Neutrophil (primary cell): ENCODE data around the gene CLPSL1.

Experiments
- H3K27ac ChIP-seq: fragments of 200-600 bp; sonication (generic); 2 replicates; pipeline ENCODE4 v1.5.1; 2016; ENCODE audit warnings: mild to moderate bottlenecking, moderate library complexity
- H3K27me3 ChIP-seq: fragments of 200-600 bp; sonication (generic); 2 replicates; pipeline ENCODE4 v1.6.0; 2016; ENCODE audit warnings: mild to moderate bottlenecking
- H3K36me3 ChIP-seq: fragments of 200-600 bp; sonication (generic); 2 replicates; pipeline ENCODE4 v1.5.1; 2017
- H3K4me1 ChIP-seq, 2 experiments: fragments of 200-600 bp in 1 of 2; sonication (generic) in 1 of 2; 1 replicate in 1 of 2; 2 replicates in 1 of 2; pipeline versions ENCODE4 v1.5.1 to v1.6.1; 2013 to 2016; ENCODE audit warnings: low read depth in 1 of 2, low read length in 1 of 2, mild to moderate bottlenecking in 1 of 2, moderate library complexity in 1 of 2; ENCODE audit not compliant: control insufficient read depth in 1 of 2, insufficient read depth in 1 of 2
- H3K4me3 ChIP-seq, 2 experiments: fragments of 200-600 bp in 1 of 2; sonication (generic) in 1 of 2; 1 replicate in 1 of 2; 2 replicates in 1 of 2; pipeline ENCODE4 v1.5.1; 2013 to 2016; ENCODE audit warnings: low read depth in 1 of 2, low read length in 1 of 2, mild to moderate bottlenecking in 1 of 2, moderate library complexity in 1 of 2
- H3K9me3 ChIP-seq: fragments of 200-600 bp; sonication (generic); 2 replicates; pipeline ENCODE4 v1.5.1; 2016
- CTCF ChIP-seq: fragments of 200-600 bp; sonication (generic); IDR thresholded peaks from 2 replicates; pipeline ENCODE4 v1.5.1; 2016; ENCODE audit warnings: antibody characterized with exemption

CLPSL1 gene

GRCh38 chr6:35777356-35778102 is 3.3 kb upstream of the CLPSL1 start:
- Histone ChIP-seq H3K4me3 (no peak overlapping the region), H3K4me1 (peaks cover 9 to 10% of the 10 kb centered on the region in 2 experiments), H3K27ac (no peak overlapping the region), H3K27me3 (peaks cover 19% of the 10 kb centered on the region), H3K9me3 (no peaks in the 10 kb centered on the region), H3K36me3 (no peaks in the 10 kb centered on the region)
- no peak for TF ChIP-seq CTCF

- Histone ChIP-seq H3K27ac (no peak overlapping the region), H3K4me1 (peaks cover 9 to 10% of the 10 kb centered on the region in 2 experiments), H3K9me3 (no peaks in the 10 kb centered on the region), H3K27me3 (peaks cover 19% of the 10 kb centered on the region), H3K4me3 (no peak overlapping the region), H3K36me3 (no peaks in the 10 kb centered on the region)
- TF ChIP-seq CTCF: no peak
Measured at GRCh38 chr6:35778437-35778836, 2.4 kb upstream of the CLPSL1 start.

GRCh38 chr6:35781290-35781689 is 471 bp downstream of the CLPSL1 start:
- H3K27me3 ChIP-seq: peaks cover 30% of the 10 kb centered on the region
- H3K4me3 ChIP-seq: no peak overlapping the region
- H3K4me1 ChIP-seq: peaks cover 5 to 6% of the 10 kb centered on the region in 2 experiments
- no peaks in the 10 kb centered on the region for H3K9me3 ChIP-seq
- H3K27ac ChIP-seq: no peak overlapping the region
- no peaks in the 10 kb centered on the region for H3K36me3 ChIP-seq
- TF ChIP-seq CTCF: no peak

GRCh38 chr6:35782424-35782823 is 1.6 kb downstream of the CLPSL1 start:
- Histone ChIP-seq H3K27me3 (peaks cover 31% of the 10 kb centered on the region), H3K4me3 (no peak overlapping the region), H3K27ac (no peak overlapping the region), H3K9me3 (no peaks in the 10 kb centered on the region), H3K4me1 (no peaks in the 10 kb centered on the region), H3K36me3 (no peaks in the 10 kb centered on the region)
- no peak for TF ChIP-seq CTCF

- Histone ChIP-seq H3K27me3 (peaks cover 49% of the 10 kb centered on the region), H3K27ac (no peak overlapping the region)
Measured at GRCh38 chr6:35784200-35784599, 3.4 kb downstream of the CLPSL1 start.

More at GRCh38 chr6:35784200-35784599, 3.4 kb downstream of the CLPSL1 start:
- Histone ChIP-seq H3K36me3 (no peaks in the 10 kb centered on the region), H3K4me3 (no peak overlapping the region), H3K4me1 (no peaks in the 10 kb centered on the region), H3K9me3 (no peaks in the 10 kb centered on the region)
- TF ChIP-seq CTCF: no peak
